Neuronal stem cell (in vitro differentiated cells): ENCODE data around the gene ICA1.

ENCODE experiments used
- DNase-seq: peaks from one replicate; pipeline ENCODE4 v3.0.0-alpha.2; 2013; ENCODE audit warnings: low spot score
- H2AFZ ChIP-seq: one replicate; pipeline ENCODE4 v1.6.1; 2013; ENCODE audit warnings: mild to moderate bottlenecking, low read length, inconsistent platforms
- H2AK5ac ChIP-seq: 2 replicates; pipeline ENCODE4 v1.6.1; 2013; ENCODE audit warnings: low read depth, mild to moderate bottlenecking, inconsistent platforms, low read length, moderate library complexity, mixed read lengths
- H2BK120ac ChIP-seq: 2 replicates; pipeline ENCODE4 v1.6.1; 2013; ENCODE audit warnings: low read depth, mild to moderate bottlenecking, inconsistent platforms, low read length, moderate library complexity, mixed read lengths
- H2BK12ac ChIP-seq: one replicate; pipeline ENCODE4 v1.6.1; 2013; ENCODE audit warnings: low read length, inconsistent platforms
- H2BK15ac ChIP-seq: 2 replicates; pipeline ENCODE4 v1.6.1; 2013; ENCODE audit warnings: mild to moderate bottlenecking, low read length, inconsistent platforms, mixed read lengths
- H2BK5ac ChIP-seq: one replicate; pipeline ENCODE4 v1.6.1; 2013; ENCODE audit warnings: inconsistent platforms, mild to moderate bottlenecking, low read length, moderate library complexity
- H3K14ac ChIP-seq: one replicate; pipeline ENCODE4 v1.6.1; 2013; ENCODE audit warnings: low read length, inconsistent platforms
- H3K18ac ChIP-seq: 2 replicates; pipeline ENCODE4 v1.6.1; 2013; ENCODE audit warnings: low read length, inconsistent platforms
- H3K23ac ChIP-seq: 2 replicates; pipeline ENCODE4 v1.6.1; 2013; ENCODE audit warnings: low read depth, mild to moderate bottlenecking, mixed read lengths, low read length, inconsistent platforms; ENCODE audit not compliant: poor library complexity
- H3K27ac ChIP-seq: replicated peaks from 3 replicates; pipeline ENCODE4 v1.5.1; 2013; ENCODE audit warnings: low read length, inconsistent platforms
- H3K27me3 ChIP-seq, 3 experiments: 2 replicates each; pipeline ENCODE4 v1.6.1; 2013; ENCODE audit warnings: low read length in 3 of 3, mild to moderate bottlenecking in 2 of 3, inconsistent platforms in 1 of 3, low read depth in 1 of 3, mixed read lengths in 1 of 3, moderate library complexity in 1 of 3; ENCODE audit not compliant: control insufficient read depth in 3 of 3, insufficient read depth in 3 of 3
- H3K36me3 ChIP-seq, 2 donors: replicated peaks in 1 of 2; 2 replicates each; pipeline ENCODE4 v1.6.1; 2013; ENCODE audit warnings: low read length in 2 of 2; ENCODE audit not compliant: control insufficient read depth in 2 of 2, insufficient read depth in 2 of 2
- H3K4ac ChIP-seq: 2 replicates; pipeline ENCODE4 v1.6.1; 2013; ENCODE audit warnings: inconsistent platforms, mild to moderate bottlenecking, low read length, moderate library complexity
- H3K4me1 ChIP-seq, 2 donors: 1 replicate in 1 of 2; 2 replicates in 1 of 2; pipeline ENCODE4 v1.6.1; 2013; ENCODE audit warnings: low read length in 2 of 2, low read depth in 1 of 2; ENCODE audit not compliant: control insufficient read depth in 2 of 2, insufficient read depth in 1 of 2
- H3K4me2 ChIP-seq: one replicate; pipeline ENCODE4 v1.6.1; 2013; ENCODE audit warnings: mild to moderate bottlenecking, low read length, inconsistent platforms; ENCODE audit not compliant: insufficient read depth, poor library complexity, severe bottlenecking
- H3K4me3 ChIP-seq, 2 donors: 2 replicates each; pipeline ENCODE4 v1.5.1; 2013; ENCODE audit warnings: low read length in 2 of 2, mild to moderate bottlenecking in 2 of 2, inconsistent platforms in 1 of 2, moderate library complexity in 1 of 2
- H3K79me1 ChIP-seq: one replicate; pipeline ENCODE4 v1.6.1; 2013; ENCODE audit warnings: low read depth, mild to moderate bottlenecking, inconsistent platforms, low read length, moderate library complexity
- H3K9ac ChIP-seq: one replicate; pipeline ENCODE4 v1.6.1; 2013; ENCODE audit warnings: mild to moderate bottlenecking, low read depth, low read length, inconsistent platforms; ENCODE audit not compliant: poor library complexity
- H3K9me3 ChIP-seq, 2 donors: replicated peaks in 1 of 2; 2 replicates each; pipeline versions ENCODE3 to v1.6.1; 2013; ENCODE audit warnings: low read length in 2 of 2, mild to moderate bottlenecking in 2 of 2, inconsistent platforms in 1 of 2, low read depth in 1 of 2, mixed read lengths in 1 of 2, moderate library complexity in 1 of 2; ENCODE audit not compliant: control insufficient read depth in 2 of 2, insufficient read depth in 1 of 2
- H4K8ac ChIP-seq: one replicate; pipeline ENCODE4 v1.6.1; 2013; ENCODE audit warnings: low read depth, mild to moderate bottlenecking, inconsistent platforms, low read length, moderate library complexity
- H4K91ac ChIP-seq: one replicate; pipeline ENCODE4 v1.6.1; 2013; ENCODE audit warnings: low read length, low read depth, mild to moderate bottlenecking, inconsistent platforms; ENCODE audit not compliant: poor library complexity
- WGBS, 2 donors: extraction: QIAGEN DNeasy Blood & Tissue Kit; methylation state at CpG; one replicate each; pipeline ENCODE4 v1.1.7; 2013; ENCODE audit warnings: missing lambda C conversion rate in 2 of 2, mixed read lengths in 1 of 2; ENCODE audit not compliant: insufficient read length in 2 of 2, insufficient replicate concordance in 1 of 2; ENCODE audit errors: extremely low coverage in 2 of 2; 5-methylcytosine and 5-hydroxymethylcytosine counted together

The ICA1 gene

GRCh38 chr7:8220376-8221100, 41.4 kb downstream of the ICA1 start:
- Histone ChIP-seq H3K4me1 (peaks cover 10 to 25% of the 10 kb centered on the region in 2 donors), H4K91ac (no peak overlapping the region), H3K23ac (no peak overlapping the region), H3K9ac (no peak overlapping the region), H4K8ac (no peak overlapping the region), H3K36me3 (no peaks in the 10 kb centered on the region), H2AFZ (peak overlapping the region; percentile 12), H2AK5ac (no peak overlapping the region), H3K18ac (peak overlapping the region; percentile 8), H3K4me2 (no peak overlapping the region), H3K14ac (no peak overlapping the region), H2BK5ac (no peak overlapping the region), H3K27me3 (no peaks in the 10 kb centered on the region), H3K4me3 (peak overlapping the region in 1 of 2 donors; percentile 42), H2BK12ac (no peak overlapping the region), H3K4ac (no peak overlapping the region), H2BK120ac (no peak overlapping the region), H3K27ac (no peak overlapping the region), H2BK15ac (no peak overlapping the region), H3K9me3 (no peaks in the 10 kb centered on the region), H3K79me1 (no peaks in the 10 kb centered on the region)
- WGBS, 2 donors, result no CpG with 5 or more reads among the region's 7 CpGs
- no peak for DNase-seq

GRCh38 chr7:8217200-8218068, 44.5 kb downstream of the ICA1 start:
- Histone ChIP-seq H2BK120ac (no peak overlapping the region), H3K4me1 (peaks cover 18 to 32% of the 10 kb centered on the region in 2 donors), H2AFZ (peak overlapping the region; percentile 47), H3K14ac (no peak overlapping the region), H3K9me3 (no peaks in the 10 kb centered on the region), H4K8ac (no peak overlapping the region), H3K4me2 (no peak overlapping the region), H2AK5ac (no peak overlapping the region), H3K4ac (no peak overlapping the region), H3K27ac (no peak overlapping the region), H2BK15ac (no peak overlapping the region), H2BK12ac (no peak overlapping the region), H3K4me3 (no peak overlapping the region), H3K36me3 (no peaks in the 10 kb centered on the region), H3K79me1 (no peaks in the 10 kb centered on the region), H3K27me3 (no peaks in the 10 kb centered on the region), H3K9ac (no peak overlapping the region), H4K91ac (no peak overlapping the region), H2BK5ac (no peak overlapping the region), H3K23ac (no peak overlapping the region), H3K18ac (no peak overlapping the region)
- peak; percentile 67 for DNase-seq
- no CpG with 5 or more reads among the region's 7 CpGs for WGBS, 2 donors

GRCh38 chr7:8216334-8216690, 45.7 kb downstream of the ICA1 start:
- Histone ChIP-seq H3K27me3 (no peaks in the 10 kb centered on the region), H3K14ac (no peak overlapping the region), H2BK15ac (no peak overlapping the region), H2BK120ac (no peak overlapping the region), H3K23ac (no peak overlapping the region), H3K18ac (no peak overlapping the region), H3K4ac (no peak overlapping the region), H3K27ac (no peak overlapping the region), H4K91ac (no peak overlapping the region), H3K9ac (no peak overlapping the region), H3K4me3 (no peak overlapping the region), H2BK5ac (no peak overlapping the region), H3K9me3 (no peaks in the 10 kb centered on the region), H2BK12ac (no peak overlapping the region), H3K36me3 (no peaks in the 10 kb centered on the region), H4K8ac (no peak overlapping the region), H3K79me1 (no peaks in the 10 kb centered on the region), H3K4me2 (no peak overlapping the region), H2AK5ac (no peak overlapping the region), H2AFZ (no peak overlapping the region), H3K4me1 (peaks cover 15 to 34% of the 10 kb centered on the region in 2 donors)
- DNase-seq, result no peak
- WGBS, 2 donors, result no CpG with 5 or more reads among the region's 3 CpGs

- H3K27me3 ChIP-seq, result no peaks in the 10 kb centered on the region
- peaks cover 16 to 40% of the 10 kb centered on the region in 2 donors for H3K4me1 ChIP-seq
- no peak overlapping the region for H3K4me3 ChIP-seq
Observed at GRCh38 chr7:8215648-8216333, 46.2 kb downstream of the ICA1 start.

More at GRCh38 chr7:8215648-8216333, 46.2 kb downstream of the ICA1 start:
- no CpG with 5 or more reads among the region's 6 CpGs for WGBS, 2 donors
- H3K4me2 ChIP-seq, result no peak overlapping the region
- H2BK12ac ChIP-seq, result no peak overlapping the region
- H3K4ac ChIP-seq, result no peak overlapping the region
- no peak overlapping the region for H2AK5ac ChIP-seq
- DNase-seq, result no peak
- no peak overlapping the region for H3K14ac ChIP-seq
- H3K9me3 ChIP-seq, result no peaks in the 10 kb centered on the region
- H3K36me3 ChIP-seq, result no peaks in the 10 kb centered on the region
- H4K8ac ChIP-seq, result no peak overlapping the region
- no peak overlapping the region for H2BK15ac ChIP-seq
- no peak overlapping the region for H4K91ac ChIP-seq
- no peak overlapping the region for H2BK5ac ChIP-seq
- H3K18ac ChIP-seq, result no peak overlapping the region
- H3K27ac ChIP-seq, result no peak overlapping the region
- H2BK120ac ChIP-seq, result no peak overlapping the region
- no peaks in the 10 kb centered on the region for H3K79me1 ChIP-seq
- H2AFZ ChIP-seq, result no peak overlapping the region
- no peak overlapping the region for H3K9ac ChIP-seq
- H3K23ac ChIP-seq, result no peak overlapping the region
